ENCODE data around the gene GRIA4. TPM values are rescaled to one million over a fixed set of nuclear protein-coding genes. Genes with fewer than 3 reads are reported as not detected.

Gene GRIA4
- total and polyA plus RNA-seq, 5 donors, result 0.05 to 0.17 TPM; not detected in 3

- peaks cover 3% of the 10 kb centered on the region for H3K27me3 ChIP-seq (ENCODE audit: control insufficient read depth, insufficient read depth)
- intact Hi-C loops (cut with DNase I), result no loop called here
- H3K4me3 ChIP-seq (ENCODE audit: low read length), result no peak overlapping the region
- H3K27ac ChIP-seq (ENCODE audit: low read length), result no peak overlapping the region
- DNase-seq (no peak), ATAC-seq (no peak)
- H3K9me3 ChIP-seq (ENCODE audit: control insufficient read depth, low read length), result no peaks in the 10 kb centered on the region
- 10% methylated on average over 7 of the region's 7 CpGs for WGBS
- peaks cover 4% of the 10 kb centered on the region for H3K4me1 ChIP-seq (ENCODE audit: control insufficient read depth, insufficient read depth, low read length)
Measured at GRCh38 chr11:105609341-105609781, 512 bp upstream of the GRIA4 start.

- ATAC-seq, result no peak
- no peak for DNase-seq
Measured at GRCh38 chr11:105610871-105611571, 1.1 kb downstream of the GRIA4 start.

GRCh38 chr11:105611572-105612441 is 1.9 kb downstream of the GRIA4 start:
- Histone ChIP-seq H3K4me3 (ENCODE audit: low read length) (peak overlapping the region; percentile 13), H3K9me3 (ENCODE audit: control insufficient read depth, low read length) (no peaks in the 10 kb centered on the region), H3K27ac (ENCODE audit: low read length) (no peak overlapping the region), H3K27me3 (ENCODE audit: control insufficient read depth, insufficient read depth) (peaks cover 3% of the 10 kb centered on the region), H3K4me1 (ENCODE audit: control insufficient read depth, insufficient read depth, low read length) (peaks cover 4% of the 10 kb centered on the region)
- DNase-seq (no peak), ATAC-seq (no peak)
- intact Hi-C loops (cut with DNase I), result no loop called here
- WGBS, result 34% methylated on average over 12 of the region's 12 CpGs

More at GRCh38 chr11:105610871-105611571, 1.1 kb downstream of the GRIA4 start:
- intact Hi-C loops (cut with DNase I), result no loop called here
- peak overlapping the region; percentile 13 for H3K4me3 ChIP-seq (ENCODE audit: low read length)
- WGBS, result 4% methylated on average over 21 of the region's 21 CpGs
- H3K27me3 ChIP-seq (ENCODE audit: control insufficient read depth, insufficient read depth), result peaks cover 3% of the 10 kb centered on the region
- no peaks in the 10 kb centered on the region for H3K9me3 ChIP-seq (ENCODE audit: control insufficient read depth, low read length)
- H3K4me1 ChIP-seq (ENCODE audit: control insufficient read depth, insufficient read depth, low read length), result peaks cover 4% of the 10 kb centered on the region
- no peak overlapping the region for H3K27ac ChIP-seq (ENCODE audit: low read length)

- no peaks in the 10 kb centered on the region for H3K9me3 ChIP-seq (ENCODE audit: control insufficient read depth, low read length)
- peaks cover 4% of the 10 kb centered on the region for H3K4me1 ChIP-seq (ENCODE audit: control insufficient read depth, insufficient read depth, low read length)
- WGBS, result 81% methylated on average over 4 of the region's 4 CpGs
- intact Hi-C loops (cut with DNase I), result no loop called here
- H3K4me3 ChIP-seq (ENCODE audit: low read length), result no peak overlapping the region
- H3K27me3 ChIP-seq (ENCODE audit: control insufficient read depth, insufficient read depth), result peaks cover 3% of the 10 kb centered on the region
- no peak overlapping the region for H3K27ac ChIP-seq (ENCODE audit: low read length)
- ATAC-seq (no peak), DNase-seq (no peak)
Measured at GRCh38 chr11:105612771-105613170, 2.9 kb downstream of the GRIA4 start.

- Histone ChIP-seq H3K4me1 (ENCODE audit: control insufficient read depth, insufficient read depth, low read length) (peaks cover 4% of the 10 kb centered on the region), H3K27ac (ENCODE audit: low read length) (no peak overlapping the region), H3K27me3 (ENCODE audit: control insufficient read depth, insufficient read depth) (peaks cover 3% of the 10 kb centered on the region), H3K4me3 (ENCODE audit: low read length) (no peak overlapping the region), H3K9me3 (ENCODE audit: control insufficient read depth, low read length) (no peaks in the 10 kb centered on the region)
- ATAC-seq (no peak), DNase-seq (no peak)
- intact Hi-C loops (cut with DNase I), result no loop called here
Measured at GRCh38 chr11:105613183-105613582, 3.3 kb downstream of the GRIA4 start.

- H3K9me3 ChIP-seq (ENCODE audit: control insufficient read depth, low read length), result no peaks in the 10 kb centered on the region
- DNase-seq (no peak), ATAC-seq (no peak)
- no peaks in the 10 kb centered on the region for H3K27me3 ChIP-seq (ENCODE audit: control insufficient read depth, insufficient read depth)
- no peaks in the 10 kb centered on the region for H3K4me1 ChIP-seq (ENCODE audit: control insufficient read depth, insufficient read depth, low read length)
- H3K4me3 ChIP-seq (ENCODE audit: low read length), result no peak overlapping the region
- intact Hi-C loops (cut with DNase I), result no loop called here
- WGBS, result 68% methylated on average over 2 of the region's 2 CpGs
- H3K27ac ChIP-seq (ENCODE audit: low read length), result no peak overlapping the region
Measured at GRCh38 chr11:105618343-105618955, 8.6 kb downstream of the GRIA4 start.

- no peaks in the 10 kb centered on the region for H3K27me3 ChIP-seq (ENCODE audit: control insufficient read depth, insufficient read depth)
- no peaks in the 10 kb centered on the region for H3K4me1 ChIP-seq (ENCODE audit: control insufficient read depth, insufficient read depth, low read length)
- no peak for DNase-seq
- no peak for ATAC-seq
- no peaks in the 10 kb centered on the region for H3K9me3 ChIP-seq (ENCODE audit: control insufficient read depth, low read length)
- intact Hi-C loops (cut with DNase I), result no loop called here
- H3K4me3 ChIP-seq (ENCODE audit: low read length), result no peak overlapping the region
- H3K27ac ChIP-seq (ENCODE audit: low read length), result no peak overlapping the region
Measured at GRCh38 chr11:105619556-105619955, 9.7 kb downstream of the GRIA4 start.

GRCh38 chr11:105622016-105622415 is 12.1 kb downstream of the GRIA4 start:
- Histone ChIP-seq H3K4me3 (ENCODE audit: low read length) (no peak overlapping the region), H3K27ac (ENCODE audit: low read length) (no peak overlapping the region), H3K27me3 (ENCODE audit: control insufficient read depth, insufficient read depth) (no peaks in the 10 kb centered on the region), H3K4me1 (ENCODE audit: control insufficient read depth, insufficient read depth, low read length) (no peaks in the 10 kb centered on the region), H3K9me3 (ENCODE audit: control insufficient read depth, low read length) (no peaks in the 10 kb centered on the region)
- ATAC-seq (no peak), DNase-seq (no peak)
- WGBS, result 49% methylated on average over 2 of the region's 2 CpGs
- intact Hi-C loops (cut with DNase I), result no loop called here

GRCh38 chr11:105632316-105632715 is 22.4 kb downstream of the GRIA4 start:
- intact Hi-C loops (cut with DNase I), result no loop called here
- ATAC-seq (no peak), DNase-seq (no peak)
- H3K9me3 ChIP-seq (ENCODE audit: control insufficient read depth, low read length), result no peaks in the 10 kb centered on the region
- no peak overlapping the region for H3K4me3 ChIP-seq (ENCODE audit: low read length)
- H3K27me3 ChIP-seq (ENCODE audit: control insufficient read depth, insufficient read depth), result no peaks in the 10 kb centered on the region
- no peaks in the 10 kb centered on the region for H3K4me1 ChIP-seq (ENCODE audit: control insufficient read depth, insufficient read depth, low read length)
- no peak overlapping the region for H3K27ac ChIP-seq (ENCODE audit: low read length)

GRCh38 chr11:105635466-105635865 is 25.6 kb downstream of the GRIA4 start:
- 61% methylated on average over 4 of the region's 4 CpGs for WGBS

GRCh38 chr11:105636496-105636895 is 26.6 kb downstream of the GRIA4 start:
- no peak for ATAC-seq
- Histone ChIP-seq H3K27ac (ENCODE audit: low read length) (no peak overlapping the region), H3K9me3 (ENCODE audit: control insufficient read depth, low read length) (no peaks in the 10 kb centered on the region), H3K4me1 (ENCODE audit: control insufficient read depth, insufficient read depth, low read length) (no peaks in the 10 kb centered on the region), H3K4me3 (ENCODE audit: low read length) (no peak overlapping the region), H3K27me3 (ENCODE audit: control insufficient read depth, insufficient read depth) (no peaks in the 10 kb centered on the region)
- WGBS, result 52% methylated on average over 2 of the region's 2 CpGs
- no peak for DNase-seq
- intact Hi-C loops (cut with DNase I), result no loop called here

More at GRCh38 chr11:105635466-105635865, 25.6 kb downstream of the GRIA4 start:
- Histone ChIP-seq H3K27ac (ENCODE audit: low read length) (no peak overlapping the region), H3K4me1 (ENCODE audit: control insufficient read depth, insufficient read depth, low read length) (no peaks in the 10 kb centered on the region), H3K27me3 (ENCODE audit: control insufficient read depth, insufficient read depth) (no peaks in the 10 kb centered on the region), H3K9me3 (ENCODE audit: control insufficient read depth, low read length) (no peaks in the 10 kb centered on the region), H3K4me3 (ENCODE audit: low read length) (no peak overlapping the region)
- DNase-seq (no peak), ATAC-seq (no peak)
- intact Hi-C loops (cut with DNase I), result no loop called here
